Endothelial cell (in vitro differentiated cells): ENCODE measurements around the gene NBEA. TPM values are rescaled to one million over a fixed set of nuclear protein-coding genes. Genes with fewer than 3 reads are reported as not detected.

Source experiments
- DNase-seq: peaks from one replicate; pipeline ENCODE4 v3.0.0; 2021; ENCODE audit warnings: low spot score
- H3K27ac Mint-ChIP-seq: one replicate; pipeline ENCODE4 v1.8.0; 2021; ENCODE audit warnings: mixed read lengths, inconsistent platforms; ENCODE audit not compliant: unreplicated experiment
- H3K27me3 Mint-ChIP-seq: one replicate; pipeline ENCODE4 v1.8.0; 2021; ENCODE audit warnings: mild to moderate bottlenecking, moderate library complexity, mixed read lengths, inconsistent platforms; ENCODE audit not compliant: unreplicated experiment
- H3K36me3 Mint-ChIP-seq: one replicate; pipeline ENCODE4 v1.8.0; 2021; ENCODE audit warnings: mild to moderate bottlenecking, low read depth, mixed read lengths, inconsistent platforms; ENCODE audit not compliant: unreplicated experiment
- H3K4me1 Mint-ChIP-seq: one replicate; pipeline ENCODE4 v1.8.0; 2021; ENCODE audit warnings: mild to moderate bottlenecking, mixed read lengths, inconsistent platforms; ENCODE audit not compliant: unreplicated experiment
- H3K4me3 Mint-ChIP-seq: one replicate; pipeline ENCODE4 v1.8.0; 2021; ENCODE audit warnings: mild to moderate bottlenecking, mixed read lengths, inconsistent platforms; ENCODE audit not compliant: unreplicated experiment
- H3K9me3 Mint-ChIP-seq: one replicate; pipeline ENCODE4 v1.8.0; 2021; ENCODE audit warnings: mixed read lengths, inconsistent platforms; ENCODE audit not compliant: unreplicated experiment
- CTCF ChIP-seq: fragments of 200-600 bp; sonication (generic); IDR thresholded peaks from one replicate; pipeline ENCODE4 v1.5.0; 2021; ENCODE audit warnings: antibody characterized with exemption; ENCODE audit not compliant: unreplicated experiment
- total RNA-seq: library from RNA; stranded (reverse); fragmentation: NEBNext Ultra II Directional; extraction: Animal tissue kit (Norgen Biotek cat#: 25700); gene quantifications from one replicate; pipeline ENCODE4 v1.2.1, GENCODE V29; 2021; ENCODE audit not compliant: unreplicated experiment

The NBEA gene
- total RNA-seq, 1 donor from 2014 or later: 11.7 TPM

GRCh38 chr13:35470671-35471661 is 528.9 kb downstream of the NBEA start:
- Mint-ChIP-seq H3K9me3 (no peaks in the 10 kb centered on the region), H3K4me3 (peak overlapping the region; percentile 89), H3K4me1 (peaks cover 32% of the 10 kb centered on the region), H3K27me3 (peaks cover 19% of the 10 kb centered on the region), H3K36me3 (no peaks in the 10 kb centered on the region), H3K27ac (no peak overlapping the region)
- TF ChIP-seq CTCF: no peak
- DNase-seq: peak; percentile 60

GRCh38 chr13:35471706-35472322 is 529.7 kb downstream of the NBEA start:
- Mint-ChIP-seq H3K4me3 (peak overlapping the region; percentile 83), H3K27ac (no peak overlapping the region), H3K27me3 (peaks cover 25% of the 10 kb centered on the region), H3K9me3 (no peaks in the 10 kb centered on the region), H3K4me1 (peaks cover 41% of the 10 kb centered on the region), H3K36me3 (no peaks in the 10 kb centered on the region)
- DNase-seq: peak; percentile 27
- no peak for TF ChIP-seq CTCF

GRCh38 chr13:35472323-35472881 is 530.3 kb downstream of the NBEA start:
- H3K4me3 Mint-ChIP-seq: no peak overlapping the region
- H3K4me1 Mint-ChIP-seq: peaks cover 45% of the 10 kb centered on the region
- no peaks in the 10 kb centered on the region for H3K9me3 Mint-ChIP-seq
- no peaks in the 10 kb centered on the region for H3K36me3 Mint-ChIP-seq
- no peak overlapping the region for H3K27ac Mint-ChIP-seq
- no peak for TF ChIP-seq CTCF
- peaks cover 25% of the 10 kb centered on the region for H3K27me3 Mint-ChIP-seq
- DNase-seq: peak; percentile 6

GRCh38 chr13:35473206-35473775 is 531.2 kb downstream of the NBEA start:
- no peak for TF ChIP-seq CTCF
- no peak for DNase-seq
- H3K36me3 Mint-ChIP-seq: no peaks in the 10 kb centered on the region
- peaks cover 45% of the 10 kb centered on the region for H3K4me1 Mint-ChIP-seq
- no peaks in the 10 kb centered on the region for H3K9me3 Mint-ChIP-seq
- H3K27me3 Mint-ChIP-seq: peaks cover 27% of the 10 kb centered on the region
- H3K4me3 Mint-ChIP-seq: no peak overlapping the region
- no peak overlapping the region for H3K27ac Mint-ChIP-seq
